HEK293 (cell line): ENCODE results near the gene TMEM244.

Experiments used
- CTCF ChIA-PET: fragments of 350-600 bp; formaldehyde crosslinking; extraction: SDS; loops from one replicate; lab custom pipeline; 2021; ENCODE audit warnings: antibody characterized with exemption; lab: Yijun Ruan, JAX
- POLR2A ChIA-PET: fragments of 300-600 bp; formaldehyde crosslinking; extraction: SDS; loops from one replicate; lab custom pipeline; 2020; ENCODE audit warnings: antibody characterized with exemption, inconsistent platforms; lab: Yijun Ruan, JAX
- H3K27ac ChIP-seq: fragments of 200-500 bp; sonication (Bioruptor generic); 2 replicates; pipeline ENCODE4 v1.5.1; 2014; ENCODE audit warnings: low read depth, low read length, control low read depth, inconsistent platforms; ENCODE audit errors: extremely low read depth
- H3K36me3 ChIP-seq, 2 experiments: fragments of 200-500 bp in 1 of 2; sonication (Bioruptor generic) in 1 of 2; 1 replicate in 1 of 2; 2 replicates in 1 of 2; pipeline ENCODE4 v1.5.1; 2014 to 2017; ENCODE audit warnings: inconsistent platforms in 2 of 2, low read length in 2 of 2; ENCODE audit not compliant: control insufficient read depth in 2 of 2, insufficient read depth in 1 of 2
- H3K4me1 ChIP-seq: fragments of 200-500 bp; sonication (Bioruptor generic); 2 replicates; pipeline ENCODE4 v1.5.1; 2014; ENCODE audit warnings: mild to moderate bottlenecking, low read length, inconsistent platforms; ENCODE audit not compliant: control insufficient read depth, insufficient read depth
- H3K4me3 ChIP-seq: 2 replicates; pipeline ENCODE4 v1.5.1; 2011; ENCODE audit warnings: low read depth, mild to moderate bottlenecking, control low read depth, low read length, moderate library complexity
- H3K9me3 ChIP-seq: fragments of 200-500 bp; sonication (Bioruptor generic); 2 replicates; pipeline ENCODE4 v1.5.1; 2014; ENCODE audit warnings: low read depth, low read length, inconsistent platforms; ENCODE audit not compliant: control insufficient read depth, insufficient read depth
- CTCF ChIP-seq: fragments of 450-650 bp; formaldehyde crosslinking; IDR thresholded peaks from 2 replicates; pipeline ENCODE4 v1.5.1; 2016; ENCODE audit warnings: missing biosample characterization, missing genetic modification characterization
- ELK4 ChIP-seq: IDR thresholded peaks from 2 replicates; pipeline ENCODE4 v1.6.1; 2011; ENCODE audit warnings: mild to moderate bottlenecking, low read depth, low read length, borderline replicate concordance
- GLIS2 ChIP-seq: fragments of 450-650 bp; formaldehyde crosslinking; IDR thresholded peaks from 2 replicates; pipeline ENCODE4 v1.5.1; 2016; ENCODE audit warnings: missing biosample characterization, missing genetic modification characterization
- MEIS1 ChIP-seq: sonication (generic); formaldehyde crosslinking; IDR thresholded peaks from 2 replicates; pipeline ENCODE4 v1.8.1; 2022; ENCODE audit warnings: missing genetic modification reagents, mild to moderate bottlenecking, borderline replicate concordance
- PATZ1 ChIP-seq: fragments of 450-650 bp; formaldehyde crosslinking; IDR thresholded peaks from 2 replicates; pipeline ENCODE4 v1.5.1; 2016; ENCODE audit warnings: missing biosample characterization, missing genetic modification characterization
- ZBTB21 ChIP-seq: fragments of 450-650 bp; formaldehyde crosslinking; IDR thresholded peaks from 2 replicates; pipeline ENCODE4 v1.5.1; 2017; ENCODE audit warnings: missing biosample characterization, missing genetic modification characterization
- ZFP37 ChIP-seq: fragments of 450-650 bp; formaldehyde crosslinking; IDR thresholded peaks from 2 replicates; pipeline ENCODE4 v1.5.1; 2016; ENCODE audit warnings: missing biosample characterization, missing genetic modification characterization
- ZNF169 ChIP-seq: fragments of 450-650 bp; formaldehyde crosslinking; IDR thresholded peaks from 2 replicates; pipeline ENCODE4 v1.5.1; 2016; ENCODE audit warnings: missing biosample characterization, missing genetic modification characterization
- ZNF184 ChIP-seq: fragments of 450-650 bp; IDR thresholded peaks from 2 replicates; pipeline ENCODE4 v1.5.1; 2018; ENCODE audit warnings: missing biosample characterization, mild to moderate bottlenecking, missing genetic modification characterization
- ZNF2 ChIP-seq: fragments of 450-650 bp; formaldehyde crosslinking; IDR thresholded peaks from 2 replicates; pipeline ENCODE4 v1.5.1; 2016; ENCODE audit warnings: missing biosample characterization, missing genetic modification characterization
- ZNF423 ChIP-seq: fragments of 450-650 bp; formaldehyde crosslinking; IDR thresholded peaks from 2 replicates; pipeline ENCODE4 v1.5.1; 2016; ENCODE audit warnings: missing biosample characterization, missing genetic modification characterization
- ZNF433 ChIP-seq: fragments of 450-650 bp; formaldehyde crosslinking; IDR thresholded peaks from 2 replicates; pipeline ENCODE4 v1.5.1; 2016; ENCODE audit warnings: missing biosample characterization, missing genetic modification characterization, low read depth
- ZNF48 ChIP-seq: fragments of 450-650 bp; formaldehyde crosslinking; IDR thresholded peaks from 2 replicates; pipeline ENCODE4 v1.5.1; 2016; ENCODE audit warnings: missing biosample characterization, missing genetic modification characterization
- ZNF510 ChIP-seq: fragments of 450-650 bp; formaldehyde crosslinking; IDR thresholded peaks from 2 replicates; pipeline ENCODE4 v1.5.1; 2018; ENCODE audit warnings: mild to moderate bottlenecking, missing genetic modification characterization, missing biosample characterization; ENCODE audit not compliant: insufficient replicate concordance
- ZNF521 ChIP-seq: fragments of 450-650 bp; formaldehyde crosslinking; IDR thresholded peaks from 2 replicates; pipeline ENCODE4 v1.5.1; 2017; ENCODE audit warnings: missing biosample characterization, mild to moderate bottlenecking, missing genetic modification characterization
- ZNF548 ChIP-seq: fragments of 450-650 bp; formaldehyde crosslinking; IDR thresholded peaks from 2 replicates; pipeline ENCODE4 v1.5.1; 2016; ENCODE audit warnings: missing biosample characterization, missing genetic modification characterization
- ZNF560 ChIP-seq: fragments of 450-650 bp; formaldehyde crosslinking; IDR thresholded peaks from 2 replicates; pipeline ENCODE4 v1.5.1; 2017; ENCODE audit warnings: missing biosample characterization, missing genetic modification characterization, borderline replicate concordance
- ZNF768 ChIP-seq: fragments of 450-650 bp; formaldehyde crosslinking; IDR thresholded peaks from 2 replicates; pipeline ENCODE4 v1.5.1; 2018; ENCODE audit warnings: missing biosample characterization, mild to moderate bottlenecking, missing genetic modification characterization
- ZXDB ChIP-seq: fragments of 450-650 bp; formaldehyde crosslinking; IDR thresholded peaks from 2 replicates; pipeline ENCODE4 v1.5.1; 2016; ENCODE audit warnings: missing biosample characterization, missing genetic modification characterization
- TF ChIP-seq, protein P1 (sequence below): fragments of 450-650 bp; formaldehyde crosslinking; IDR thresholded peaks from 2 replicates; pipeline ENCODE4 v1.5.1; 2017; ENCODE audit warnings: missing biosample characterization, missing genetic modification characterization
- TF ChIP-seq, protein P2 (sequence below): fragments of 450-650 bp; formaldehyde crosslinking; IDR thresholded peaks from 2 replicates; pipeline ENCODE4 v1.5.1; 2017; ENCODE audit warnings: missing biosample characterization, missing genetic modification characterization

Gene TMEM244

GRCh38 chr6:129790785-129791184, 70.3 kb downstream of the TMEM244 start:
- Histone ChIP-seq H3K36me3 (no peaks in the 10 kb centered on the region), H3K9me3 (no peaks in the 10 kb centered on the region), H3K4me3 (no peak overlapping the region), H3K27ac (no peak overlapping the region), H3K4me1 (no peaks in the 10 kb centered on the region)
- POLR2A ChIA-PET = interaction anchor here (0.6 kb wide), 1 partner anchor 56 kb away, joined by 3 read pairs; no protein-coding TSS in a partner anchor
- TF ChIP-seq ZNF169 (no peak), ZNF423 (no peak)
- TF ChIP-seq, protein P1, sequence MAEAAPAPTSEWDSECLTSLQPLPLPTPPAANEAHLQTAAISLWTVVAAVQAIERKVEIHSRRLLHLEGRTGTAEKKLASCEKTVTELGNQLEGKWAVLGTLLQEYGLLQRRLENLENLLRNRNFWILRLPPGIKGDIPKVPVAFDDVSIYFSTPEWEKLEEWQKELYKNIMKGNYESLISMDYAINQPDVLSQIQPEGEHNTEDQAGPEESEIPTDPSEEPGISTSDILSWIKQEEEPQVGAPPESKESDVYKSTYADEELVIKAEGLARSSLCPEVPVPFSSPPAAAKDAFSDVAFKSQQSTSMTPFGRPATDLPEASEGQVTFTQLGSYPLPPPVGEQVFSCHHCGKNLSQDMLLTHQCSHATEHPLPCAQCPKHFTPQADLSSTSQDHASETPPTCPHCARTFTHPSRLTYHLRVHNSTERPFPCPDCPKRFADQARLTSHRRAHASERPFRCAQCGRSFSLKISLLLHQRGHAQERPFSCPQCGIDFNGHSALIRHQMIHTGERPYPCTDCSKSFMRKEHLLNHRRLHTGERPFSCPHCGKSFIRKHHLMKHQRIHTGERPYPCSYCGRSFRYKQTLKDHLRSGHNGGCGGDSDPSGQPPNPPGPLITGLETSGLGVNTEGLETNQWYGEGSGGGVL (tag by site-specific recombination) = no peak
- TF ChIP-seq, protein P2, sequence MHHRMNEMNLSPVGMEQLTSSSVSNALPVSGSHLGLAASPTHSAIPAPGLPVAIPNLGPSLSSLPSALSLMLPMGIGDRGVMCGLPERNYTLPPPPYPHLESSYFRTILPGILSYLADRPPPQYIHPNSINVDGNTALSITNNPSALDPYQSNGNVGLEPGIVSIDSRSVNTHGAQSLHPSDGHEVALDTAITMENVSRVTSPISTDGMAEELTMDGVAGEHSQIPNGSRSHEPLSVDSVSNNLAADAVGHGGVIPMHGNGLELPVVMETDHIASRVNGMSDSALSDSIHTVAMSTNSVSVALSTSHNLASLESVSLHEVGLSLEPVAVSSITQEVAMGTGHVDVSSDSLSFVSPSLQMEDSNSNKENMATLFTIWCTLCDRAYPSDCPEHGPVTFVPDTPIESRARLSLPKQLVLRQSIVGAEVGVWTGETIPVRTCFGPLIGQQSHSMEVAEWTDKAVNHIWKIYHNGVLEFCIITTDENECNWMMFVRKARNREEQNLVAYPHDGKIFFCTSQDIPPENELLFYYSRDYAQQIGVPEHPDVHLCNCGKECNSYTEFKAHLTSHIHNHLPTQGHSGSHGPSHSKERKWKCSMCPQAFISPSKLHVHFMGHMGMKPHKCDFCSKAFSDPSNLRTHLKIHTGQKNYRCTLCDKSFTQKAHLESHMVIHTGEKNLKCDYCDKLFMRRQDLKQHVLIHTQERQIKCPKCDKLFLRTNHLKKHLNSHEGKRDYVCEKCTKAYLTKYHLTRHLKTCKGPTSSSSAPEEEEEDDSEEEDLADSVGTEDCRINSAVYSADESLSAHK (tag by site-specific recombination) = no peak
- TF ChIP-seq, all 188 proteins: peak for 0
- CTCF ChIA-PET = interaction anchor here (10.4 kb wide), 1 partner anchor 15 kb away, joined by 100 read pairs; no protein-coding TSS in a partner anchor

GRCh38 chr6:129789974-129790373, 71.1 kb downstream of the TMEM244 start:
- Histone ChIP-seq H3K9me3 (no peaks in the 10 kb centered on the region), H3K27ac (no peak overlapping the region), H3K4me1 (no peaks in the 10 kb centered on the region), H3K4me3 (no peak overlapping the region), H3K36me3 (no peaks in the 10 kb centered on the region)
- CTCF ChIA-PET = interaction anchor here (10.4 kb wide), 1 partner anchor 14 kb away, joined by 100 read pairs; no protein-coding TSS in a partner anchor
- TF ChIP-seq ZNF768 (tag by site-specific recombination) = no peak
- TF ChIP-seq ZNF433 (tag by site-specific recombination) = no peak
- no peak for TF ChIP-seq PATZ1
- no peak for TF ChIP-seq CTCF (tag by site-specific recombination)
- no peak for TF ChIP-seq ZBTB21
- no peak for TF ChIP-seq ZNF560 (tag by site-specific recombination)
- TF ChIP-seq ZXDB (tag by site-specific recombination) = no peak
- TF ChIP-seq MEIS1 (CRISPR knock-in tag) = no peak
- TF ChIP-seq ZNF521 (tag by site-specific recombination) = no peak
- no peak for TF ChIP-seq ZNF184 (tag by site-specific recombination)
- TF ChIP-seq ZNF2 = no peak
- TF ChIP-seq ELK4 = no peak
- no peak for TF ChIP-seq GLIS2 (tag by site-specific recombination)
- no peak for TF ChIP-seq ZFP37
- TF ChIP-seq ZNF48 (tag by site-specific recombination) = no peak
- no peak for TF ChIP-seq ZNF510 (tag by site-specific recombination)
- TF ChIP-seq ZNF548 (tag by site-specific recombination) = no peak
- POLR2A ChIA-PET = no interaction called here
